NCI-H1930 (cell line): ENCODE measurements around the gene ADD3.

ENCODE experiments used
- DNase-seq, 2 experiments: peaks; one replicate each; lab custom pipeline; 2025; lab: John Stamatoyannopoulos, UW

The ADD3 gene

DNA sequence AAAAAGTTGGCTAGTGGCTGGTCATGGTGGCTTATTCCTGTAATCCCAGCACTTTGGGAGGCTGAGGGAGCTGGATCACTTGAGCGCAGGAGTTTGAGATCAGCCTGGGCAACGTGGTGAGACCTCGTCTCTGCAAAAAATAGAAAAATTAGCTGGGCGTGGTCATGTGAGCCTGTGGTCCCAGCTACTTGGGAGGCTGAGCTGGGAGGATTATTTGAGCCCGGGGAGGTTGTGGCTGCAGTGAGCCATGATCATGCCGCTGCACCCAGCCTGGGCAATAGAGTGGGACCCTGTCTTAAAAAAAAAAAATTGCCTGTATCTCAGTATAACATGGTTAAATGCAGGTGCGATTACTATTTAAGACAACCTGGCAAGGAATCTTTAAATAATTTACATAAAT is 61.0 kb downstream of the ADD3 start:
- no peak for DNase-seq

GRCh38 chr10:110069502-110069982 is 61.8 kb downstream of the ADD3 start:
- no peak for DNase-seq

DNA sequence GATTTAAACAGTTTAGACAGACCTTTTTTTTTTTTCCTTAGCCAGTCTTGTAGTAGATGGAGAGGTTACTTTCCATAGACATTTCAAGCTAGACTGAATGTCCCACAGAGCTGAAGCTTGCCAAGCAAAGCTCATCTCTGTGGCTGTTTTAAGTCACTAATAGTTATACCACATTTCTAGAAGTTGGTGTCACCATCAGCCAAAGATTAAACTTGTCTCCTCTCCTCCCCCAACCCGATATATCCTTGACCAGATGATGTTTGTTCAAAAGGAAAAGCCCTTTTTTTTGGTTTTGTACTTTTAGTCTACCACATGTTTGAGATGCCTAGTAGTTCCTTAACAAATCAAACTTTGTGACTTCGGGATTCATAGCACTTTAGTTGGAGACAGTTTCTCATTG is 66.1 kb downstream of the ADD3 start:
- DNase-seq: no peak

GRCh38 chr10:110074298-110074697 is 66.5 kb downstream of the ADD3 start:
- DNase-seq: no peak

GRCh38 chr10:110074758-110075671 is 67.2 kb downstream of the ADD3 start:
- DNase-seq: no peak

DNA sequence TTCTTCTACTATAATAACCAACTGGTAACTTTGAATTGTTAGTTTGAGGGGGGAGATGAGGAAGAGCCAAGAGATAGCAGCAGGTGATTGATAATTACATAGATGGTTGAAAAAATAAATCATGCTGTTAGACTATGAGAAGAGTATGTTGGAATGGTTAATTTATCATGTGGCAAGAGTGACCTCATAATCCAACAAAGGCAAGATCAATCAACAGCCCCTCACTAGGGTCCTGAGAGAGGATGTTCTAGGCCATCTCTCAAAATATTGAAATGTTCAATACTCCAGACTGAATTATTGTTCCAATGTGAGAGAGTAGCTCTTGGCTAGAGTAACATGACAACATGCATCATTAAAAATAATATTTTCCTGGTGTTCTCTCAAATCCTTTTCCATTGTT is 67.9 kb downstream of the ADD3 start:
- DNase-seq: no peak

- no peak for DNase-seq
These were observed 69.0 kb downstream of the ADD3 start for GRCh38 chr10:110076559-110077318.

GRCh38 chr10:110077436-110078130 is 69.8 kb downstream of the ADD3 start:
- DNase-seq: no peak

DNA sequence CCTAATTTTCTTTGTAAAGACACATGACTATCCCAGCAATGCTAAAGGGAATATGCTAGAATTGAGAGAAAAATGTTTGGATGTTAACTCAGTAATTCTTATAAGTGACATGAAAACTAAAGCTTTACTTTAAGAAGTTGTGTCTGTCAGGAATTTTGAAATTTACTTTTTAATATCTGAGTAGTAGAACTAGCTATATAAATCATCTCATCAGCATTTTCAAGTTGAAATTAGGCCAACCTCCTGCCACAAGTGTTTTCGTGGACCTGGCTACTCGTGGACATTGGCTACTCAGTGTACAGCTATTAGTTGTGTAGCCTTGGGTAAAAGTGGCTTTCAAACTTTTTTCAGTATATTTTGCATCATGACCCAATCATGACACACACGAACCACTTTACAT is 70.5 kb downstream of the ADD3 start:
- no peak for DNase-seq

DNA sequence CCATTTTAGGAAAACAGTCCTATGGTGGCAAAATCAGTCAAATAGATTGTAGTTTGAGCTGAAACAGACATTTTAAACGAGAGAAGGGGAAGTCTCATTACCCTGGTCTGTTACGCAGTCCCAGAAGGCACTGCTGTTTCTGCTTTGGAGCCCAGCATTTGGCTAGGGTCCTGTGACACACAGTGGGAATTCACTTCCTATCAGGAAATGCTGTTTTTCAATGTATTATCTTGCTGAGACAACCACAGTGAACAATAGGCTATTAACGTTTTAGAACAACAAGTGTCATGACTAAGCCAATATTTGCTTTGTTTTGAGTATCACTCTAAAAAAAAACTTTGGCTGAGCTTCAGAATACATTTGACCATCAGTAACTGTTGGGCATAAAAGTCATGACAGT is 74.1 kb downstream of the ADD3 start:
- DNase-seq: no peak

- DNase-seq: no peak
These were observed 76.1 kb downstream of the ADD3 start for GRCh38 chr10:110083884-110084283.

DNA sequence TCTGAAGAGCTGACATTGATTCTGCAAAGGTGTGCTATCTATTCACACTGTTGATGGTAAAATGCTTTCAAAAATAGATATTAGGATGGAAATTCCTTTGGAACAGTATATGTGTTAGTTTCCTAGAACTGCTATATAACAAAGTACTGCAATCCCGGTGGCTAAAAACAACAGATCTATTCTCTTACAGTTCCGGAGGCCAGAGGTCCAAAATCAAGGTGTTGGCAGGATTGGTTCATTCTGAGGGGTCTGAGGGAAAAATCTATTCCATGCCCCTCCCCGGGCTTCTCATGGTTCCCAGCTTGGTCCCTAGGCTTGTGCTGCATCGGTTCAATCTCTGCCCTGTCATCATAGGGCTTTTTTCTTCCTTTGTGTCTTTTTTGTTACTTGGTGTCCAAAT is 79.9 kb downstream of the ADD3 start:
- no peak for DNase-seq

- DNase-seq: no peak
These were observed 80.8 kb downstream of the ADD3 start for GRCh38 chr10:110088367-110089104.

DNA sequence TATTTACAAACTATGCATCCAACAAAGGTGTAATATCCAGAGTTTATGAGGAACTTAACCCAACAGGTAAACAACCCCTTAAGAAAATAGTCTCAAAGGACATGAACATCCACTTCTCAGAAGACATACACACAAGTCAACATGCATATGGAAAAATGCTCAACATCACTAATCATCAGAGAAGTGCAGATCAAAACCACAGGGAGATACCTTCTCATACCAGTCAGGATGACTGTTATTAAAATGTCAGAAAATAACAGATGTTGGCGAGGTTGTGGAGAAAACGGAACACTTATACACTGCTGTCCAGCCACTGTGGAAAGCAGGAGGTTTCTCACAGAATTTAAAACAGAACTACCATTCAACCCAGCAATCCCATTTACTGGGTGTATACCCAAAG is 84.0 kb downstream of the ADD3 start:
- DNase-seq: no peak

DNA sequence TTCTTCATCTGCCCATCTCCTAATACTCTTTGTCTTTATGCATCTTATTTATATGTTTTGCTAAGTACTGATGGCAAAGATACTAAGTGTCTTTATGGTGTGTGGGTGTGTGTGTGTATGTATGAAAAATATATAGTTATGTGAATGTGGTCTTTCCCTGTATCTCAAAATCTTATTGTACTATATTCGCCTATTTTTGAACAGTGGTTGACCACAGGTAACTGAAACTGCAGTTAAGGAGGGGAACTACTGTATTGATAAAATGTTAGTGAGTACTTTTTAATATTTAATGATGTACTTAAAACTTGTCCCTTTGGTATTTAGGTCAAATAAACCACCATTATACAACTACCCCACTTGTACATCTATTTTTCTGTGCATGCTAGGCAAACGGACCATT is 85.9 kb downstream of the ADD3 start:
- no peak for DNase-seq

DNA sequence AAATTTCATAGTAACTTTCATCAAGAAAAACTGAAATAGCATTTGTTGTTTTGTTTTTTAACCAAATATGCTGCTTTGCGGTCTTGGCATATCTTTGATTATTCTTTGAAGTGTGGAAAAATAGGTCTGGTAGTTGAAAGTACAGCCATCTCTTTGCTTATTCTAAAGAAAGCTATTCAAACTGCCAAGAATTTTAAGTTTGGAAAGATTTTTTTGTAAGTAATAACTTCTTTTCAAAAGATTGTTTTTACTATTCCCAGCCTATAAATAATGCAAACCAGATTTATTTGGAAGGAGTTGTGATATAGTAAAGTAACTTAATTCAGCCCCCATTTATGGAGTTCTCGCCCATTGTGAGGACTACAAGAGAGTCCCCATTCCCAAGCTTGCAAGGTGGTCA is 87.0 kb downstream of the ADD3 start:
- DNase-seq: no peak

DNA sequence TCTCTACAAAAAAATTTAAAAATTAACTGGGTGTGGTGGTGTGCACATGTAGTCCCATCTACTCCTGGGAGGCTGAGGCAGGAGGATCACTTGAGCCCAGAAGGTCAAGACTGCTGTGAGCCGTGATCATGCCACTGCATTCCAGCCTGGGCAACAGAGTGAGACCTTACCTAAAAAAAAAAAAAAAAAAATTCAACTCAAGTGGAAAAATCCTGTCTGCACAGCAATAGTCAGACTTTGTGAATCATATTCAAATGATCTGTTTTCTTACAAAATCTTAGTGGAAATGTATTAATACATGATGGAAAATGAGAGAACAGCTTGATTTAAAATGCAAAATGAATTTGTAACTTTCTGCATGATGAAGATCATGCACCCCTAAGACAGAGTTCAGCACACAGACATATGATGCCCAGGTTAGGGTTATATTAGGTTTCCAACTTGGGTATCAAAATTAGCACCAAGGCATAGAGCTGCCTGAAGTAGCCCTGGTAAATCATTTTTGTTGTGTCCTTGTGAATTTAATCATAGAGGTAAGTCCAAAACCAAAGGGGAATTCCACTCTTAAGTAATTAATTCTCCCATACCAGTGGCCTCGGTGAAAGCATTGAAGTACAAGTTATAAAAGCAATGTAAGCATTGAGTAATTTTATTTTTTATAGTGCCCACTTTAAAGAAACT is 93.8 kb downstream of the ADD3 start:
- no peak for DNase-seq

GRCh38 chr10:110103921-110104461 is 96.2 kb downstream of the ADD3 start:
- DNase-seq: no peak

DNA sequence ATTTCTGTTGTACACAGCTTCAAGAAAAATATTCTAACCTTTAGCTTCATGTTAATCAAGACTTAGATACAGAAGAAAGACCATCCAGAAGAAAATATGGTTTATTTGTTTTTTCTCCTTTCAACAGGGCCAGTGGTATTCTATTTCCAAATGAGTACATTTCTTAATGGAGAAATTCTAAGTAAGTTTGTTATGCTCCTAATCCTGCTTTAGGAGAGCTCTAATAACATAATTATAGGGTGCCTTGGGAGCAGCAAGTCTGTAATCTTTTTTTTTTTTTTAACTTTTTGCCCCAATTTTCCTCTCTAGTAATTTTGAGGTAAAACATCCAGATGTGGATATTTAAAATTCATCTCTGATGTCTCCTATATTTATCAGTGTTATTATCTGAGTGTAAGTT is 98.1 kb downstream of the ADD3 start:
- DNase-seq: no peak

GRCh38 chr10:110107430-110107829 is 99.6 kb downstream of the ADD3 start:
- no peak for DNase-seq

DNA sequence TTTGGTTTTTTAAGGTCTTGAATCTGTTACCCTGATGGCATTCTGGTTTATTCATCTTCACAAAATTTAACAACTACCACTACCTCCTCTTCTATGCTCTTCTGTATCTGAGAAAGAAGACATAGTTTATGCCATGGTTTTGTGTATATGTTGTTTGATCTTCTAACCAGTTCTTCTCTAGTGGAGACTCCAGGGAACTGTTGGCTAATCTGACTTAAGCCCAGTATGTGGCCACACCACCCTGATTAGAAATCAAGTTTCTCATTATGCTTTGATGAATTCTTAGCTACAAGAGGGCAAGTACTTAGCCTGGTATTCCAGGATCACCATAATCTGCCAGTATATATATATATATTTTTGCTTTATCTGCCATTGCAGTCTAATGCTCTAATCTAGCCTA is 100.1 kb downstream of the ADD3 start:
- DNase-seq: no peak
